Measurements from ENCODE around the gene CRYZ.

Gene CRYZ

GRCh38 chr1:74683656-74684055, 49.2 kb downstream of the CRYZ start:
- no peak for DNase-seq
- no peak for TF ChIP-seq CTCF (IDR thresholded peaks at IDR 0.05; ENCODE audit: low read depth, low read length)
- Histone ChIP-seq H3K27me3 (ENCODE audit: insufficient read depth, low read depth, severe bottlenecking) (no peaks in the 10 kb centered on the region), H3K4me3 (ENCODE audit: low read depth, low read length) (no peak overlapping the region), H3K9me3 (ENCODE audit: severe bottlenecking) (peaks cover 2% of the 10 kb centered on the region), H3K27ac (no peak overlapping the region), H3K36me3 (no peaks in the 10 kb centered on the region)

DNA sequence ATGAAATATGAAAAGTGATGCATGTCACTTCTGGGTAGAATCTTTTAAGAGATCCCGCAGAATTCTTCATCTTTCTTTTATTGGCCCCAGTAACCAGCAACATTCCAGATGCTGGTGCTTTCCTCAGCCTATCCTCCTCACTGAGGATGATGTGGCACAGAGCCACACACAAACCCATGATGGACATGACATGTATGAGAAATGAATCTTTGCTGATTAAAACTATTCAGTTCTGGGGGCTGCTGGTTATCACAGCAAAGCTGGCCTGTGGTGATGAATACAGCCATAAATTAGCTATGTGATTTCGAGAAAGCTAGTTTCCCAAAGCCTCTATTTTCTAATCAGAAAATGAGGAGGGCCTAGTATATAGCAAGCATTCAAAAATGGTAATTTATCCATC, 51.0 kb downstream of the CRYZ start:
- no peak for TF ChIP-seq CTCF (IDR thresholded peaks at IDR 0.05; ENCODE audit: low read depth, low read length)

GRCh38 chr1:74681449-74681848, 51.4 kb downstream of the CRYZ start:
- no peak for DNase-seq
- TF ChIP-seq CTCF (IDR thresholded peaks at IDR 0.05; ENCODE audit: low read depth, low read length) = no peak
- Histone ChIP-seq H3K4me3 (ENCODE audit: low read depth, low read length) (no peak overlapping the region), H3K27ac (no peak overlapping the region), H3K36me3 (no peaks in the 10 kb centered on the region), H3K9me3 (ENCODE audit: severe bottlenecking) (peaks cover 2% of the 10 kb centered on the region), H3K27me3 (ENCODE audit: insufficient read depth, low read depth, severe bottlenecking) (no peaks in the 10 kb centered on the region)

More for the DNA sequence above, 51.0 kb downstream of the CRYZ start:
- H3K27me3 ChIP-seq (ENCODE audit: insufficient read depth, low read depth, severe bottlenecking) = no peaks in the 10 kb centered on the region
- H3K36me3 ChIP-seq = no peaks in the 10 kb centered on the region
- no peak overlapping the region for H3K4me3 ChIP-seq (ENCODE audit: low read depth, low read length)
- peaks cover 2% of the 10 kb centered on the region for H3K9me3 ChIP-seq (ENCODE audit: severe bottlenecking)
- no peak for DNase-seq
- no peak overlapping the region for H3K27ac ChIP-seq

- no peaks in the 10 kb centered on the region for H3K36me3 ChIP-seq
- peaks cover 2% of the 10 kb centered on the region for H3K9me3 ChIP-seq (ENCODE audit: severe bottlenecking)
- no peak overlapping the region for H3K4me3 ChIP-seq (ENCODE audit: low read depth, low read length)
- TF ChIP-seq CTCF (IDR thresholded peaks at IDR 0.05; ENCODE audit: low read depth, low read length) = no peak
- H3K27ac ChIP-seq = no peak overlapping the region
- DNase-seq = no peak
- no peaks in the 10 kb centered on the region for H3K27me3 ChIP-seq (ENCODE audit: insufficient read depth, low read depth, severe bottlenecking)
Observed at GRCh38 chr1:74681001-74681400, 51.8 kb downstream of the CRYZ start.

- no peak for TF ChIP-seq CTCF (IDR thresholded peaks at IDR 0.05; ENCODE audit: low read depth, low read length)
- H3K27me3 ChIP-seq (ENCODE audit: insufficient read depth, low read depth, severe bottlenecking) = no peaks in the 10 kb centered on the region
- DNase-seq = no peak
- H3K4me3 ChIP-seq (ENCODE audit: low read depth, low read length) = no peak overlapping the region
- H3K9me3 ChIP-seq (ENCODE audit: severe bottlenecking) = peaks cover 2% of the 10 kb centered on the region
- H3K27ac ChIP-seq = no peak overlapping the region
- no peaks in the 10 kb centered on the region for H3K36me3 ChIP-seq
Observed at GRCh38 chr1:74679811-74680210, 53.0 kb downstream of the CRYZ start.

GRCh38 chr1:74677926-74678325, 54.9 kb downstream of the CRYZ start:
- no peak for TF ChIP-seq CTCF (IDR thresholded peaks at IDR 0.05; ENCODE audit: low read depth, low read length)
- H3K36me3 ChIP-seq = no peaks in the 10 kb centered on the region
- H3K4me3 ChIP-seq (ENCODE audit: low read depth, low read length) = no peak overlapping the region
- H3K27me3 ChIP-seq (ENCODE audit: insufficient read depth, low read depth, severe bottlenecking) = no peaks in the 10 kb centered on the region
- H3K9me3 ChIP-seq (ENCODE audit: severe bottlenecking) = peaks cover 2% of the 10 kb centered on the region
- H3K27ac ChIP-seq = no peak overlapping the region
- DNase-seq = no peak
